A673 (cell line): ENCODE data around the gene COX6B1.

Source experiments
- EZH2 ChIP-seq: fragments of 200-600 bp; sonication (generic); IDR thresholded peaks from 2 replicates; pipeline ENCODE4 v1.6.1; 2017; ENCODE audit warnings: borderline replicate concordance, low read depth, mild to moderate bottlenecking, mixed read lengths, antibody characterized with exemption, low read length; ENCODE audit not compliant: poor library complexity, severe bottlenecking
- TF ChIP-seq, protein P1 (sequence below): fragments of 300-800, 200-600 bp; sonication (generic); conservative IDR thresholded peaks from 2 replicates; pipeline ENCODE4 v1.5.1; 2017; ENCODE audit warnings: low read depth, mild to moderate bottlenecking, antibody characterized with exemption, low read length, moderate library complexity, mixed read lengths

DNA sequence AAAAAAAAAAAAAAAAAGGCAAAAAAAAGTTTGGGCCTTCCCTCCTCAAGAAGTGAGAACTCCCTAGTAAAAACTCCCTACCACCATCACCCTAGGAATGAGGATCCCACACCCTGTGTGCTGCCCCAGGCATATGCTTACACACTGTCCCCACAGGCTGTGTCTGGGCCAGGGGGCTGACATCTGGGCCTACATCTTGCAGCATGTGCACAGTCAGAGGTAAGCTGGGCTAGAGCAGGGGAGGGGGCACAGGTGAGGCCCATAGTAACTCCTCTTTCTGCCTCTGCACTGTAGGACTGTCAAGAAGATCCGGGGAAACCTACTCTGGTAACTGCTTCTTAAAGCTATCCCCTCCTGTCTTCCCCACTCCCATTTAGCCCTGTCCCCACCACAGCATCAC is 34.5 kb upstream of the COX6B1 start:
- TF ChIP-seq, protein P1, sequence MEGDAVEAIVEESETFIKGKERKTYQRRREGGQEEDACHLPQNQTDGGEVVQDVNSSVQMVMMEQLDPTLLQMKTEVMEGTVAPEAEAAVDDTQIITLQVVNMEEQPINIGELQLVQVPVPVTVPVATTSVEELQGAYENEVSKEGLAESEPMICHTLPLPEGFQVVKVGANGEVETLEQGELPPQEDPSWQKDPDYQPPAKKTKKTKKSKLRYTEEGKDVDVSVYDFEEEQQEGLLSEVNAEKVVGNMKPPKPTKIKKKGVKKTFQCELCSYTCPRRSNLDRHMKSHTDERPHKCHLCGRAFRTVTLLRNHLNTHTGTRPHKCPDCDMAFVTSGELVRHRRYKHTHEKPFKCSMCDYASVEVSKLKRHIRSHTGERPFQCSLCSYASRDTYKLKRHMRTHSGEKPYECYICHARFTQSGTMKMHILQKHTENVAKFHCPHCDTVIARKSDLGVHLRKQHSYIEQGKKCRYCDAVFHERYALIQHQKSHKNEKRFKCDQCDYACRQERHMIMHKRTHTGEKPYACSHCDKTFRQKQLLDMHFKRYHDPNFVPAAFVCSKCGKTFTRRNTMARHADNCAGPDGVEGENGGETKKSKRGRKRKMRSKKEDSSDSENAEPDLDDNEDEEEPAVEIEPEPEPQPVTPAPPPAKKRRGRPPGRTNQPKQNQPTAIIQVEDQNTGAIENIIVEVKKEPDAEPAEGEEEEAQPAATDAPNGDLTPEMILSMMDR: no peak
- no peak for TF ChIP-seq EZH2
